Natural killer cell (primary cell): Measurements from ENCODE around the gene THEM5. TPM values are rescaled to one million over a fixed set of nuclear protein-coding genes. Genes with fewer than 3 reads are reported as not detected.

Experiments
- ATAC-seq, 3 donors: fragments of 150-1000 bp in 2 of 3; fragments of 200-7000 bp in 1 of 3; cut with Tn5 transposase; 1 replicate in 1 of 3; 2 replicates in 2 of 3; pipeline ENCODE4 v1.10.0; 2021; ENCODE audit warnings: mild to moderate bottlenecking in 2 of 3, moderate library complexity in 2 of 3
- DNase-seq, 2 donors: peaks; one replicate each; pipeline versions ENCODE4 v3.0.0 to v3.0.0-alpha.2; 2013 to 2021; ENCODE audit warnings: mixed read lengths in 1 of 2
- H3K27ac ChIP-seq: one replicate; pipeline ENCODE4 v1.5.1; 2013; ENCODE audit warnings: mild to moderate bottlenecking, low read length
- H3K27me3 ChIP-seq: one replicate; pipeline ENCODE4 v1.6.1; 2013; ENCODE audit warnings: low read length; ENCODE audit not compliant: control insufficient read depth, insufficient read depth
- H3K36me3 ChIP-seq: one replicate; pipeline ENCODE4 v1.6.1; 2013; ENCODE audit warnings: low read length; ENCODE audit not compliant: control insufficient read depth, insufficient read depth
- H3K4me1 ChIP-seq: one replicate; pipeline ENCODE4 v1.6.1; 2013; ENCODE audit warnings: low read length; ENCODE audit not compliant: control insufficient read depth, insufficient read depth
- H3K4me3 ChIP-seq: one replicate; pipeline ENCODE4 v1.5.1; 2013; ENCODE audit warnings: low read length
- H3K9me3 ChIP-seq: one replicate; pipeline ENCODE4 v1.6.1; 2013; ENCODE audit warnings: low read length; ENCODE audit not compliant: control insufficient read depth, insufficient read depth
- H3K27ac Mint-ChIP-seq, 2 donors: one replicate each; pipeline ENCODE4 v1.8.0; 2022; ENCODE audit warnings: mild to moderate bottlenecking in 2 of 2, mixed read lengths in 2 of 2, moderate library complexity in 1 of 2
- H3K27me3 Mint-ChIP-seq, 2 donors: one replicate each; pipeline ENCODE4 v1.8.0; 2022; ENCODE audit warnings: low read depth in 2 of 2, mixed read lengths in 2 of 2
- H3K36me3 Mint-ChIP-seq: one replicate; pipeline ENCODE4 v1.8.0; 2022; ENCODE audit warnings: mixed read lengths
- H3K4me1 Mint-ChIP-seq, 2 donors: one replicate each; pipeline ENCODE4 v1.8.0; 2022; ENCODE audit warnings: mixed read lengths in 2 of 2
- H3K4me3 Mint-ChIP-seq: one replicate; pipeline ENCODE4 v1.8.0; 2022; ENCODE audit warnings: mild to moderate bottlenecking, moderate library complexity, mixed read lengths
- H3K9me3 Mint-ChIP-seq, 2 donors: one replicate each; pipeline ENCODE4 v1.8.0; 2022; ENCODE audit warnings: mixed read lengths in 2 of 2
- CTCF ChIP-seq: fragments of 200-600 bp; IDR thresholded peaks from one replicate; pipeline ENCODE4 v1.8.0; 2022; ENCODE audit warnings: antibody characterized with exemption
- WGBS: methylation state at CpG from one replicate; pipeline ENCODE4 v1.1.7; 2013; ENCODE audit warnings: missing lambda C conversion rate; ENCODE audit not compliant: insufficient coverage; 5-methylcytosine and 5-hydroxymethylcytosine counted together
- intact Hi-C: fragments of 100-400 bp; cut with micrococcal nuclease; formaldehyde crosslinking; loops from one replicate; pipeline ENCODE4 v1.14.2; 2022
- total RNA-seq, 4 donors: library from RNA; stranded (reverse); fragments of 120-200 nt in 1 of 4; gene quantifications; one replicate each; pipeline versions ENCODE4 v1.2.3 to v1.2.4, GENCODE V29; 2013 to 2022

Gene THEM5
- total RNA-seq, 3 donors from 2014 or later (not counting 1 experiment from before 2014, with no cell fraction given): 0.52 TPM; not detected in 2

GRCh38 chr1:151813271-151813977, 40.1 kb downstream of the THEM5 start:
- H3K9me3 ChIP-seq: no peaks in the 10 kb centered on the region
- 89% methylated on average over 11 of the region's 12 CpGs for WGBS
- no peak overlapping the region for H3K27ac Mint-ChIP-seq
- ATAC-seq (no peak), DNase-seq (no peak)
- TF ChIP-seq CTCF: no peak
- peaks cover 32 to 35% of the 10 kb centered on the region in 2 donors for H3K4me1 Mint-ChIP-seq
- no peak overlapping the region for H3K27ac ChIP-seq
- intact Hi-C loops: no loop called here
- H3K36me3 ChIP-seq: no peaks in the 10 kb centered on the region
- peaks cover 0 to 2% of the 10 kb centered on the region in 2 donors for H3K27me3 Mint-ChIP-seq
- H3K4me3 Mint-ChIP-seq: no peak overlapping the region
- H3K27me3 ChIP-seq: no peaks in the 10 kb centered on the region
- H3K9me3 Mint-ChIP-seq: no peaks in the 10 kb centered on the region
- H3K4me1 ChIP-seq: peaks cover 47% of the 10 kb centered on the region
- no peaks in the 10 kb centered on the region for H3K36me3 Mint-ChIP-seq
- no peak overlapping the region for H3K4me3 ChIP-seq

- H3K9me3 Mint-ChIP-seq: no peaks in the 10 kb centered on the region
- H3K4me3 Mint-ChIP-seq: no peak overlapping the region
- H3K27ac Mint-ChIP-seq: no peak overlapping the region
- no peak for TF ChIP-seq CTCF
- ATAC-seq (no peak), DNase-seq (no peak)
- WGBS: 93% methylated on average over 7 of the region's 9 CpGs
- H3K27me3 ChIP-seq: no peaks in the 10 kb centered on the region
- no peaks in the 10 kb centered on the region for H3K36me3 Mint-ChIP-seq
- no peaks in the 10 kb centered on the region for H3K36me3 ChIP-seq
- no peak overlapping the region for H3K27ac ChIP-seq
- H3K9me3 ChIP-seq: no peaks in the 10 kb centered on the region
- H3K4me1 ChIP-seq: peaks cover 27% of the 10 kb centered on the region
- no peak overlapping the region for H3K4me3 ChIP-seq
- H3K27me3 Mint-ChIP-seq: peaks cover 0 to 2% of the 10 kb centered on the region in 2 donors
- H3K4me1 Mint-ChIP-seq: peaks cover 20 to 22% of the 10 kb centered on the region in 2 donors
- intact Hi-C loops: no loop called here
Measured at GRCh38 chr1:151811181-151811580, 42.3 kb downstream of the THEM5 start.

- Mint-ChIP-seq H3K4me3 (no peak overlapping the region), H3K36me3 (no peaks in the 10 kb centered on the region), H3K9me3 (no peaks in the 10 kb centered on the region), H3K27me3 (no peaks in the 10 kb centered on the region), H3K4me1 (peaks cover 9 to 11% of the 10 kb centered on the region in 2 donors), H3K27ac (no peak overlapping the region)
- H3K4me3 ChIP-seq: no peak overlapping the region
- DNase-seq (no peak), ATAC-seq (no peak)
- H3K9me3 ChIP-seq: no peaks in the 10 kb centered on the region
- TF ChIP-seq CTCF: no peak
- WGBS: 100% methylated on average over 1 of the region's 1 CpG
- no peaks in the 10 kb centered on the region for H3K27me3 ChIP-seq
- H3K36me3 ChIP-seq: no peaks in the 10 kb centered on the region
- H3K4me1 ChIP-seq: peaks cover 16% of the 10 kb centered on the region
- intact Hi-C loops: no loop called here
- H3K27ac ChIP-seq: no peak overlapping the region
Measured at GRCh38 chr1:151809985-151810556, 43.4 kb downstream of the THEM5 start.
